Measurements from ENCODE around the gene CAMTA1. TPM values are rescaled to one million over a fixed set of nuclear protein-coding genes. Genes with fewer than 3 reads are reported as not detected.

The CAMTA1 gene
- total RNA-seq, 4 donors from 2014 or later, result 45.3 to 68.9 (median 62.0) TPM

DNA sequence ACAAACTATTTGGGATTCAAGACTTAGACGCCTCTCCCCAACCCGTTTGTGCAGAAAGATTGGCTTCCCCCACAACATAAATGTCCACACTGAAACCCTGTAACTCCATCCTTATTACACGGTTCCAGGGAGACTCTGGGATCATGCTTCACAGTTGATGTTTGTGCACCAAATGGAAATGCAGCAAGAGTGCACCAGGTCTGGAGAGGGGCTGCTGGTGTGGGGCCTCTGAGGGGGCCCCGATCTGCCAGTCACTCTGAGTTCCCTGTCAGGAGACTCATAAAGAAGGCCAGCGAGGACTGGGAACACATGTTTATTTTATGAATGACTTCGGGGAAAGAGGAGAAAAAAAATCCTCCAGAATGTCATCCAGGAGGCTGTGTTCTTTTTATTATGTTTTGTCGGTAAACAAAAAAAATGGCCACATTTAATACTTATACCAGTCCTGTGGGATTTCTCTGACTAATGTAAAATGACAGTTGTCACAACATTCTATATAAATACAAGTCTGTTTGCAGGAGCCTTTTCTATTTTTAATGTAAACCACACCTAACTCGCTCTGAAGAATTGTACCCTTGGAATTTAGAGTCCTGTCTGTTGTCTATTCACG lies 546.8 kb downstream of the CAMTA1 start:
- ATAC-seq (ENCODE audit: low FRiP score), result no peak
- no peak for DNase-seq (ENCODE audit: low spot score)
- TF ChIP-seq, protein P1, sequence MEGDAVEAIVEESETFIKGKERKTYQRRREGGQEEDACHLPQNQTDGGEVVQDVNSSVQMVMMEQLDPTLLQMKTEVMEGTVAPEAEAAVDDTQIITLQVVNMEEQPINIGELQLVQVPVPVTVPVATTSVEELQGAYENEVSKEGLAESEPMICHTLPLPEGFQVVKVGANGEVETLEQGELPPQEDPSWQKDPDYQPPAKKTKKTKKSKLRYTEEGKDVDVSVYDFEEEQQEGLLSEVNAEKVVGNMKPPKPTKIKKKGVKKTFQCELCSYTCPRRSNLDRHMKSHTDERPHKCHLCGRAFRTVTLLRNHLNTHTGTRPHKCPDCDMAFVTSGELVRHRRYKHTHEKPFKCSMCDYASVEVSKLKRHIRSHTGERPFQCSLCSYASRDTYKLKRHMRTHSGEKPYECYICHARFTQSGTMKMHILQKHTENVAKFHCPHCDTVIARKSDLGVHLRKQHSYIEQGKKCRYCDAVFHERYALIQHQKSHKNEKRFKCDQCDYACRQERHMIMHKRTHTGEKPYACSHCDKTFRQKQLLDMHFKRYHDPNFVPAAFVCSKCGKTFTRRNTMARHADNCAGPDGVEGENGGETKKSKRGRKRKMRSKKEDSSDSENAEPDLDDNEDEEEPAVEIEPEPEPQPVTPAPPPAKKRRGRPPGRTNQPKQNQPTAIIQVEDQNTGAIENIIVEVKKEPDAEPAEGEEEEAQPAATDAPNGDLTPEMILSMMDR (IDR thresholded peaks at IDR 0.05), result no peak

DNA sequence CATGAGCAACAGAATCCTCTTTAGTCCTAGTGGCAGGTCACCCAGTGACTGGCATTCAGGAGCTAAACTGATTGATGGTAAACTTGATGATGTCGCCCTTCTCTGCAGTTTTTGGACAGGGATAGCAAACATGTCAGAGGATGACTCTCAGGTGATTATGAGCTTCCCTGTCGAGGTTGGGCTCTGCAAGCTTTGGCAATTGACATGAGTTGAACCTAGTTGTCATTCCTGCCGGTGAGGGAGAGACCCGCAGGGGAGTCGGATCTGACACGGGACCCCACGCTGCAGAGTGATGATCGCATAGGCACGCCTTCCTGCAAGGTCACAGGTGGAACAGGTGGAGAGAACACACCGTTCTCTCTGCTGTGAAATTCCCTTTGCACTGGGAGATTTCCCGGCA lies 547.8 kb downstream of the CAMTA1 start:
- no peak for DNase-seq (ENCODE audit: low spot score)
- TF ChIP-seq, protein P1 (IDR thresholded peaks at IDR 0.05), result no peak
- no peak for ATAC-seq (ENCODE audit: low FRiP score)

DNA sequence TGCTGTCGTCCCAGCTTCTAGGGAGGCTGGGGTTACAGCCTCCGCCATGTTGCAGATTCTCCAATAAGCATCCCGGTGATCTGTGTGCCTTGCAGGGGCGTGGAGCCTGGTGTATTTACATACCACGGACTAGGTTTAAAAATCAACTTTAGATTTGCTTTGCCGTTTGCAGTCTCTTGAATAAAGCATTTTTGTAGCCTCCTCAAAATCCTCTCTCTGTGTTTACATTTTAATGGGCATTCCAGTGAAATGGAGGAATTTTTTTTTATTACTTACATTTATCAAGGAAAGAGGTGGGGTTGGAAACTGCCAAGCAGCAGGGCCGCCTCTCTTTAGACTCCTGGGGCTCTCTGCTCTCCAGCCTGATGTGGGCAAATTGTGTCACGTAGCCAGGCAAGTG lies 548.4 kb downstream of the CAMTA1 start:
- DNase-seq (ENCODE audit: low spot score) (no peak), ATAC-seq (ENCODE audit: low FRiP score) (no peak)
- TF ChIP-seq, protein P1 (IDR thresholded peaks at IDR 0.05), result no peak

DNA sequence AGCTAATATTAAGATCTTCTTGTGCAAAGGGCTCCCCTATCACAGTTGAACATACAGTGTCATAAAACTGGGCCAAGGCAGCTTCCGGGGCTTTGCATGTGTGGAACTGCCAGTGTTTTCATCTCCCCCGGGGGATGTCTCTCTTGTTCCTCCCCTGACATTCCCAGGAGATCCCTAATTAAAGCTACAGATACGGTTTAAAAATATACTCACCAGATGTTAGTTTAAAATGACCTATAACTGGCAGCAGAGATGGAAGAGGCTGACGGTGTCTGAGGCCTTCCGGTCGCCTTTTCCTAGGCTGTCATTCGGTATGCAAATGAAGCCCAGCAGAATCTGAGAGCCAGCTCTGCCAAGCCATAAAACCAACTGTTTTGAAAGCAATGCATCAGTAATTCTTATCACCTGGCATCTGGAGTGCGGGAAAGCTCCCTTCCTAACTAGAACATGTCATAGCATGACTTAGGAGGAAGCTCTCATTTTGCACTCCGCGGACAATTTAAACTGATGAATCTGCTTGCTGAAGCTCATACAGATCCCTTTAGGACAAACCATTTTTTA lies 549.3 kb downstream of the CAMTA1 start:
- ATAC-seq (ENCODE audit: low FRiP score), result no peak
- TF ChIP-seq, protein P1 (IDR thresholded peaks at IDR 0.05), result no peak
- DNase-seq (ENCODE audit: low spot score), result no peak

DNA sequence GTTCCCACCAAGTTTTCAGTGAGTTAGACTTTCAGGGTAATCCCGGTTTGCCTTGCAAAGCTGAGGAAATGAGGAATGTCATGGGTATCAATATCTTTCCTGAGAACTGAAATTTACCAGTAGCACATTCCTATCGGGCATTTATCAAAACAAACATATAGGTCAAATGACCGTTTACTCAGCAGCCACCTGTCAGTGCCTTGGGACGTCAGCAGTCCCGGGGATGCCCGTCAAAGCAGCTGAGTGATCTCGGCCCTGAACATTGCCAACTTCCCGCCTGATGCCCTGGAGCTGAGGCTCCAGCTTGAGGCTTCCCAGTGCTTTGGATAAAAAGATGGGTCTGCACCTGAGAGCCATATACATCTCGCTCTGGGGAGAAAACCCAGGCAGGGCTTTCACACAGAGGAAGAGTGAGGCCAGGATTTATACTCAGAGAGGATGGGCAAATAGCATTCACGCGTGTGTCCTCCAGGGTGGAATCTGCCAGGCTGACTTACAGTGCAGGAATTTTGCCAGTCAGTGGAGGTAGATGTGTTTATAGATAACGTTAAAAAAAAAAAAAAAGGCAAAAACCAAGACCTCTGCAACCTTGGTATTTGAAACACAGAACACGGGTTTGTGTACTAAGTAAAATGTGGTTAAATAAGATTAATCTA lies 550.1 kb downstream of the CAMTA1 start:
- no peak for DNase-seq (ENCODE audit: low spot score)
- TF ChIP-seq, protein P1 (IDR thresholded peaks at IDR 0.05), result no peak
- no peak for ATAC-seq (ENCODE audit: low FRiP score)

DNA sequence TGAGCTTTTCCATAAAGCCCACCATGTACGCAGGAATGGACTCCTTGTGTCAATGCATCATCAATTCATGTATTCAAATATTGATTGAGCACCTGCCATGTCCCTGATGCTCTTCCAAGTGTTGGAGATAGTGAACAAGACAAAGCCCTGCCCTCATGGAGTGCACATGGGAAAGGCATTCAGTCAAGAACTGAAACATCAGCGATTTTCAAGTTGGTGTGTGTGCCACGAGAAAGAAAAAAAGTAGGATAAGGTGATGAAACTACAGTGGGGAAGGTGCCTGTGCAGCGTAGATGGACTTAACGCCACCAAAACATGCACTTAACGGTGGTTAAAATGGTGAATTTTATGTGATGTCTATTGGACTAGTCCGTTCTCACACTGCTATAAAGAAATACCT lies 553.2 kb downstream of the CAMTA1 start:
- ATAC-seq (ENCODE audit: low FRiP score) (no peak), DNase-seq (ENCODE audit: low spot score) (no peak)
- TF ChIP-seq, protein P1 (IDR thresholded peaks at IDR 0.05), result no peak

DNA sequence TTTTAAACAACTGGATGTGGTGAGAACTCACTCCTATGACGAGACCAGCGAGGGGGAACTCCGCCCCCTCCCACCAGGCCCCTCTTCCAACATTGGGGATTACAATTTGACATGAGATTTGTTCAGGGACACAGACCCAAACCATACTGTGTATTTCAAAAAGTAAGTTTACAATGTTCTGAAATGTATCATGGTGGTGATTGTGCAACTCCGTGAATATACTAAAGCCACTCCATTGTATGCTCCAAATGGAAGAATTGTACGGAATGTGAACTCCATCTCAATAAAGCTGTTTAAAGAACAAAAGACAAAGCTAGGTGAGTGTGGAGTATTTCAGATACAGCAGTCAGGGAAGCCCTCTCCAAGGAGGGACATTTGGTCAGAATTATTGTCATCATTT lies 553.8 kb downstream of the CAMTA1 start:
- TF ChIP-seq, protein P1 (IDR thresholded peaks at IDR 0.05), result no peak
- no peak for DNase-seq (ENCODE audit: low spot score)
- ATAC-seq (ENCODE audit: low FRiP score), result no peak

Data from omental fat pad (tissue), 4 donors.